GM18507 (cell line): ENCODE data around the gene CD2.
A peak's percentile ranks its signal among the peaks of the same experiment; 100 is the strongest.

ENCODE experiments used
- DNase-seq: peaks from one replicate; pipeline ENCODE4 v3.0.0; 2011; ENCODE audit warnings: low read depth; ENCODE audit not compliant: insufficient read length; ENCODE audit errors: extremely low spot score
- FAIRE-seq: peaks from 2 replicates; lab custom pipeline; 2011; peaks lifted over from hg19 to GRCh38; lab: Jason Lieb, UNC

CD2 gene

GRCh38 chr1:116769994-116770393 lies 15.8 kb downstream of the CD2 start:
- FAIRE-seq = no peak
- DNase-seq = no peak

GRCh38 chr1:116770625-116771024 lies 16.4 kb downstream of the CD2 start:
- FAIRE-seq (no peak), DNase-seq (no peak)

DNA sequence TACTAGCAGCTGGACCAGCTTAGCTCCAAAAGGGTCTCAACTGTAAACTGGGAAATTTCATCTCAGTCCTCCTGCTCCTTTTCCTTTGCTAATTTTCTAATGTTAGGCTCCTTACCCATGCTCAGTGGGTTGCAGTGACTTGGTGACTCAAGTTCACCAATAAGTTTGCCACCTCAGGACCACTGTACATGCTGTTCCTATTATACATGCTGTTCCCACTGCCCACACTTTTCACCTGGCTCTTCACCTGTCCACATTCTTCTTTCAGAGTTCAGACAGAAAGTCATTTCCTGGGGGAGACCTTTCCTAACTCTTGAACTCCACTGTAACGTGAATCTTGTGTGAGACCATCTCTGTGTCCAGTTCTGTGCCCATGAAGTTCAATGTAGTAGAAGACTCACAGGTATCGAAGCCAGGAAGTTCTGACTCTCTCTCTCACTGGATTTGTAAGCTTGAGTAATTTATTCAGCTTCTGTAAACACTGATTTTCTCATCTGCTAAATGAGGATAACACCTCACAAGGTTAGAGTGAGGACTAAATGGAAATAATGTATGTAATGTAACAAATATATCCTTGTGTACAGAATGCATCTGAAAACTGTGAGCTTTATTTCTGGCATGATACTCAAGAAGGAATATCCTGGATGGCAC lies 17.9 kb downstream of the CD2 start:
- DNase-seq = no peak
- no peak for FAIRE-seq

DNA sequence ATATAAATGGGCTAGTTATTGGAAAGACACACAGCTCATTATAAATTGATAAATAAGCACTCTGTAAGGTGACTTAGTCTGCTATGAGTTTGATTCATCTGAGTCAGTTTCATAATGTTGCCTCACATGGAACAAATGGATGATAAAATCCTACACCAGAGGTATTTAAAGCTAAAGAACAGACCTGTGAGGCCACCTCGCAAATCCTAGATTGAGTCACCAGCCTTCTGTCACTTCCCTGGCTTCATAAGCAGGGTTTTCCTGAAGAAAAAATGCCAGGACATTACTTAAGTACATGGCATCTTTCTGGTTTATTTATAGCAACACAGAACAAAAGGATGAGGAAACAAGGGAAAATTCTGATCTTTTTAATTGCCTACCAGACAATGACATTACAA lies 18.4 kb downstream of the CD2 start:
- no peak for FAIRE-seq

GRCh38 chr1:116775116-116775752 lies 21.0 kb downstream of the CD2 start:
- FAIRE-seq = no peak
- no peak for DNase-seq

More for the DNA sequence above, 18.4 kb downstream of the CD2 start:
- no peak for DNase-seq

- FAIRE-seq (peak; percentile 72), DNase-seq (no peak)
Measured at GRCh38 chr1:116777831-116778830, 23.9 kb downstream of the CD2 start.

- DNase-seq (no peak), FAIRE-seq (no peak)
Measured at GRCh38 chr1:116781034-116781433, 26.8 kb downstream of the CD2 start.

DNA sequence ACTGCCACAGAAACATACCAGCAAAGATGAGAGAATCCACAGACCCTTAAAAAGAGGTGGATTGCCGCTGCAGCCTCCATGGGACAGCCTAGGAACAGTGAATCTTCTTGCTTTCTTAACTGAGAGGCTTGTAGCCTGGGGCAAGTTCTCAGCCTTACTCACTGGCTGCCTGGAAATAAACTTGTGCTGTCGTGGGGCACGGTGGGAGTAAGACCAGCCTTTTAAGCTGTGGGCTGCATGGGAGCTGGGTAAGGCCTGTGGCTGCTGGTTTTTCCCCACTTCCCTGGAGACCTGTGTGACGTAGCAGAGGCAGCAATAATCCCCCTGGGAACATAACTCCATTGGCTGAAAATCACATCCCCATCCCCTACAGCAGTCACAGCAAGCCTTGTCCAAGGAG lies 30.8 kb downstream of the CD2 start:
- no peak for DNase-seq
- FAIRE-seq = no peak

- no peak for FAIRE-seq
- DNase-seq = no peak
Measured at GRCh38 chr1:116786049-116786448, 31.8 kb downstream of the CD2 start.

GRCh38 chr1:116791727-116792126 lies 37.5 kb downstream of the CD2 start:
- DNase-seq (no peak), FAIRE-seq (no peak)

DNA sequence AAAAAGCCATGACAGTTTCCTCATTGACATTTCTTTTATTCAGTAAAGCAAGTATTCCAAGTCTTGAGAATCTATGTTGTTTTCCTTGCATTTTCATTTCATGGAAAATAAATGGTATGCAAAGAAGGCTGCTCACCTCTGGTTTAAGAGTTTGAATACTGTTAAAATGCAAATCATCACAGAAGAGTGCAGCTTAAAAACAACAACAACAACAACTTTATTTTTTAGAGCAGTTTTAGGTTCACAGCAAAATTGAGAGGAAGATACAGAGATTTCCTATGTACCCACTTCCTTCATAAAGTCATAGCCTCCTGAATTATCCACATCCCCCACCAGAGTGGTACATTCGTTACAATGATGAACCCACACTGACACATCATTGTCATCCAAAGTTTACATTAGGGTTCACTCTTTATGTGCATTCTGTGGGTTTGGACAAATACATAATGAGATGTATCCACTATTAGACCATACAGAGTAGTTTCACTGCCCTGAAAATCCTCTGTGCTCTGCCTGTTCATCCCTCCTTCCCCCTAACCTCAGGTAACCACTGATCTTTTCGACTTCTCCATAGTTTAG lies 39.2 kb downstream of the CD2 start:
- DNase-seq (no peak), FAIRE-seq (peak; percentile 48)

DNA sequence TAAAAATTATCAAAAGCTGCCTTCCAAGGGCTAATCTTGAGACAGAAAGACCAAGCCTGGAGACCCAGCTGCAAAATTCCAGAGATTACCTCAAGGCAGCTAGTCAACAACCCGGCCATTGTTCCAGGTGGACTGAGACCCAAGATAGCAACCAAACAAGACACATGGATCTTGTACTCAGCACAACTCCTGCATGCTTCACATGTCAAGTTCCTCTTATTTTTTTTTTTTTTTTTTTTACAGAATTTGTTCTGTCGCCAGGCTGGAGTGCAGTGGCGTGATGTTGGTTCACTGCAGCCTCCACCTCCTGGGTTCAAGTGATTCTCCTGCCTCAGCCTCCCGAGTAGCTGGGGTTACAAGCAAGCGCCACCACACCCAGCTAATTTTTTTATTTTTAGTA lies 40.1 kb downstream of the CD2 start:
- no peak for FAIRE-seq
- DNase-seq = no peak

DNA sequence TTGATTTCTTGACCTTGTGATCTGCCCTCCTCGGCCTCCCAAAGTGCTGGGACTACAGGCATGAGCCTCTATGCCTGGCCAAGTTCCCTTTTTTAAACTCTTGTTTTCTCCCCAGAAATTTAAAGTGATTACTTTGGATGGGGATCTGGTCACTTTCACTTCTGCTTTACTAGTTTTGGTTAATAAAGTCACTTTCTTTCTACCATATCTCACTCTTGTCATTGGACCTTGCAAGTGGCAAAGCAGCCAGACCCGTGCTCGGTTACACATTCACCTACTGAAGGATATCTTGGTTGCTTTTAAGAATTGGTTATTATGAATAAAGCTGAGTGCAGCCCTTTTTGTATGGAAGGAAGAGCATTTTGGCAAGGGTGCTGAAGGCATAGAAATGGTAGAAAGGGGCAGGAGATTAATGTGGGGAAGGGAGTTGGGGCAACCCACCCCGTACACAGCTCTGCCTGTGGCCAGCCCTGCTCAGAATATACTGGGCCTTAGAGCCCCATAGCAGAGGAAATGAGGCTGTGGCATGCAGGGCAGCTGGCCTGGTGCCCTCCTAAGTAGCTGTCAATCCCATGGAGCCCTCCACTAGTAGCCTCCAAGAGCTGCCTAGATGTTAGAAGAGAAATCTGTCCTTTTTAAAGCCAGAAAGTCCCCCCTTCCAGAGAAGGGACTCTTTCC lies 40.7 kb downstream of the CD2 start:
- FAIRE-seq (peak; percentile 98), DNase-seq (peak; percentile 30)

GRCh38 chr1:116795482-116795829 lies 41.2 kb downstream of the CD2 start:
- FAIRE-seq = no peak
- DNase-seq = no peak

DNA sequence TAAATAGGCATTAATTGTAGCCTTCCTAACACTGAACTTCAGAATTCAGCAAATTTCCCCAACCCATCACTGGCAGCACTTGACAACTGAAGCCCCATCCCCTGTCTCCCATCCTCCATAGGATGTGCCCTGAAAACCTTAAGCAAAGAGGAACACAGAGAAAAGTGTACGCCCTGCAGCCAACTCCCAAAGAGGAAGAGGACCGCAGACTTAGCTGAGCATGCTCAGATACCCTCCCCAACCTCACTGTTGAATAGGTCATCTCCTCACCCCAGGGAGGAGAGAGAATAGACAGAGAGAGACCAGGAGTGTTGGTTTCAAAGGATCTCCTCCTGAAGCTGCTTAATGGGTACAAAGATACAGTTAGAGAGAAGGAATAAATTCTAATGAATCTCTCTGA lies 50.5 kb downstream of the CD2 start:
- FAIRE-seq (peak; percentile 9), DNase-seq (no peak)

- FAIRE-seq (no peak), DNase-seq (no peak)
Measured at GRCh38 chr1:116805398-116805797, 51.2 kb downstream of the CD2 start.

- FAIRE-seq = peak; percentile 92
Measured at GRCh38 chr1:116806245-116806644, 52.0 kb downstream of the CD2 start.

DNA sequence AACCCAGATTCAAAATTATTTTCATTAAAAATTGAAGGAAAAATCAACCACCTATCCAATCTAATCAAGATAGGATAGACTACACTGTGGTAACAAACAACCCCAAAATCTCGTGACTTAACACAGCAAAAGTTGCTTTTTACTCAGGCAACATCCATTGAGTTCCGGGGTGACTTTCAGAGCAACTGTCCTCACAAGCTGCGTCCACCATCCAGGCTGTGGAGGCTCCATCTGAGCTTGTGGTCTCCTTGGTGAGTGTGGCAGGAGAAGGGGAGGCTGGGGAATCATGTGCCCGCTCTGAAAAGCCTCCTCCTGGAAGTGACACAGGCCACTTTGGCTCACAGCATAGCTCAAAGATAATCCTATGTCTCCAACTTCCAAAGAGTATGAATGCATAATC lies 52.4 kb downstream of the CD2 start:
- DNase-seq (no peak), FAIRE-seq (no peak)

More at GRCh38 chr1:116806245-116806644, 52.0 kb downstream of the CD2 start:
- no peak for DNase-seq

DNA sequence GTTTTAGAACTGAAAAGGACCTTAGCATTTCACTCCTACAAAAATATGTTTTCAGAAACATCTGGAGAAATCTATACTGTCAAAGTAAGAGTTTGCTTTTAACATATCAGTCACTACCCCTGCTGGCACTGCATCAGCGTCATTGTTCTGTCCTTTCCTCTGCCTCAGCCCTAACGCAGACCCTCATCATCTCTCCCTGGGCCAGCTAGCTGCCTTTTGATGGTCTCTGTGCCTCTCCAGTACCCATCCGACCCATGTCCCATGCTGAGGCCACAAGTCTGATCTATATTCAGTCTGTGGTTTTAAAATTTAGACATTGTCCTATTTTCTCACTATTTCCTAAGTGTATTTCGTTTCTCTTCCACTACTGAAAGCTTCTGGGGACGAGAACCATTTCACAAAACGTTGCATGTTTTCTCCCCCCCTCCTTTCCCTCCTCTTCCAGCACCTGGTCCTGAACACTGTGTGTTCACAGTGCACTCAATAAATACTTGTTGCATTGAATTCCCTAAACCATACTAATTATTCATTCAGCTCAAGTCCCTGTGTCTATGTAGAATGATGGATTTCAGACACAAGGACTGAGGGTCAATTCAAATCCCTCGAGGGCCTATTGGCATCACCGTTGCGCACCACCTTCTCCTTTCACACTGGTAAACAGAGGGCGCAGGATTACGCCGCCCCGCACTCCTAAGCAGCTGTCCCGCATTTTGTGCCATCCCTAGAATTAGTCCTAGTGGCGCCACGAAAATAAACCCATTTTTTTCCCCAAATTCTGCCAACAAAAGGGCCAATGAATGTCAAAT lies 53.4 kb downstream of the CD2 start:
- DNase-seq (no peak), FAIRE-seq (peak; percentile 53)
